Measurements from ENCODE around the gene KLHL3. TPM values are rescaled to one million over a fixed set of nuclear protein-coding genes. Genes with fewer than 3 reads are reported as not detected.

KLHL3 gene
- total and polyA plus RNA-seq, 4 donors = 0.91 to 8.8 (median 3.7) TPM

DNA sequence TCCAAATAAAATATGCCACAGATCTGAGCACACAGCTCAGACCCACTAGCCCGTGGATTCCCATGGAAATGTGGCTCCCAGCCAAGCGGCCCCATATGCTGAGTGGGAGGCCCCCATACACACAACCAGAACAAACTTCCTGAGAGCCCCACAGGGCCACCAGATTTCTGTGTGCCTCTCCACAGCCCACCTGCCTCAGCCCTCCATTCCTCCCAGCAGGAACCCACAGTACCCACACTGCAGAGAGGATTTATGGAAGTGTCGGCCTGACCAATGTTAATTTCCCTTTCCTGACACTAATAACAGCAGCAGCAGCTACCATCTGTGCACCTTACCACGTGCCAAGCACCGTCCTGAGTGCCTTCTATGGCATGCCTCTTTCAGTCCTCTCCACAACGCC lies 137.5 kb downstream of the KLHL3 start:
- no peak overlapping the region for H3K4me3 ChIP-seq (ENCODE audit: low read depth in 1 of 3, low read length in 3 of 3)
- TF ChIP-seq NR2F2 (IDR thresholded peaks at IDR 0.05) (no peak), FOXA2 (IDR thresholded peaks at IDR 0.05) (no peak), YY1 (IDR thresholded peaks at IDR 0.05) (no peak), FOXA1 (IDR thresholded peaks at IDR 0.05) (no peak), TAF1 (conservative IDR thresholded peaks at IDR 0.05) (no peak), HNF4A (conservative IDR thresholded peaks at IDR 0.05) (no peak), HNF4G (IDR thresholded peaks at IDR 0.05) (no peak), RAD21 (IDR thresholded peaks at IDR 0.05) (no peak)
- TF ChIP-seq, protein P1, sequence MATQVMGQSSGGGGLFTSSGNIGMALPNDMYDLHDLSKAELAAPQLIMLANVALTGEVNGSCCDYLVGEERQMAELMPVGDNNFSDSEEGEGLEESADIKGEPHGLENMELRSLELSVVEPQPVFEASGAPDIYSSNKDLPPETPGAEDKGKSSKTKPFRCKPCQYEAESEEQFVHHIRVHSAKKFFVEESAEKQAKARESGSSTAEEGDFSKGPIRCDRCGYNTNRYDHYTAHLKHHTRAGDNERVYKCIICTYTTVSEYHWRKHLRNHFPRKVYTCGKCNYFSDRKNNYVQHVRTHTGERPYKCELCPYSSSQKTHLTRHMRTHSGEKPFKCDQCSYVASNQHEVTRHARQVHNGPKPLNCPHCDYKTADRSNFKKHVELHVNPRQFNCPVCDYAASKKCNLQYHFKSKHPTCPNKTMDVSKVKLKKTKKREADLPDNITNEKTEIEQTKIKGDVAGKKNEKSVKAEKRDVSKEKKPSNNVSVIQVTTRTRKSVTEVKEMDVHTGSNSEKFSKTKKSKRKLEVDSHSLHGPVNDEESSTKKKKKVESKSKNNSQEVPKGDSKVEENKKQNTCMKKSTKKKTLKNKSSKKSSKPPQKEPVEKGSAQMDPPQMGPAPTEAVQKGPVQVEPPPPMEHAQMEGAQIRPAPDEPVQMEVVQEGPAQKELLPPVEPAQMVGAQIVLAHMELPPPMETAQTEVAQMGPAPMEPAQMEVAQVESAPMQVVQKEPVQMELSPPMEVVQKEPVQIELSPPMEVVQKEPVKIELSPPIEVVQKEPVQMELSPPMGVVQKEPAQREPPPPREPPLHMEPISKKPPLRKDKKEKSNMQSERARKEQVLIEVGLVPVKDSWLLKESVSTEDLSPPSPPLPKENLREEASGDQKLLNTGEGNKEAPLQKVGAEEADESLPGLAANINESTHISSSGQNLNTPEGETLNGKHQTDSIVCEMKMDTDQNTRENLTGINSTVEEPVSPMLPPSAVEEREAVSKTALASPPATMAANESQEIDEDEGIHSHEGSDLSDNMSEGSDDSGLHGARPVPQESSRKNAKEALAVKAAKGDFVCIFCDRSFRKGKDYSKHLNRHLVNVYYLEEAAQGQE (IDR thresholded peaks at IDR 0.05) = no peak
- peaks cover 0 to 5% (median 0%) of the 10 kb centered on the region in 4 donors for H3K27me3 ChIP-seq (ENCODE audit: control insufficient read depth in 4 of 4, insufficient read depth in 4 of 4, low read length in 3 of 4)
- H3K27ac ChIP-seq (ENCODE audit: low read depth in 1 of 2, low read length in 2 of 2) = no peak overlapping the region
- H3K9me3 ChIP-seq (ENCODE audit: control insufficient read depth in 4 of 4, low read length in 3 of 4) = no peaks in the 10 kb centered on the region
- DNase-seq (ENCODE audit: low spot score) = peak; percentile 6
- no peak overlapping the region for H3K9ac ChIP-seq (ENCODE audit: low read depth in 1 of 2, low read length in 2 of 2)
- no peaks in the 10 kb centered on the region for H3K36me3 ChIP-seq (ENCODE audit: control insufficient read depth in 4 of 4, insufficient read depth in 3 of 4, low read depth in 1 of 4, low read length in 3 of 4)
- 59% methylated on average over 6 of the region's 6 CpGs for WGBS
- H3K4me1 ChIP-seq (ENCODE audit: control insufficient read depth in 4 of 4, insufficient read depth in 4 of 4, low read length in 3 of 4) = no peaks in the 10 kb centered on the region

DNA sequence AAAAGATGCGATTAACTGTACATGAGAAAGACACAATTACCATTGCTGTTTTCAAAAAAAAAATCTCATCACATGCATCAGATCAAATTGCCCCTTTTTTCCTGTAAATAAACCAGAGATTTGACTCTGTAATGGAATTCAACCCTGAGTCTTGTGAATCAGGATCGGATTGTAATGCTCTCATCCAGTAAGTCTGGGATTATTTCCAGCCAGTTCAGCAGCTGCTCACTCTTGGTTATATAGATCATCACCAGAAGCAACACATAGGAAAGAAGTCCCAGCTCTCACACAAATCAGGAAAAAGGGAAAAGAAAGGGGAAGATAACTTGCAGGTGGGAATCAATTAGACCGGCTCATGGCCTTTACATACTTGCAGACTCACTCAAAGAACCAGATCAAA lies 138.9 kb downstream of the KLHL3 start:
- Histone ChIP-seq H3K27ac (ENCODE audit: low read depth in 1 of 2, low read length in 2 of 2) (no peak overlapping the region), H3K36me3 (ENCODE audit: control insufficient read depth in 4 of 4, insufficient read depth in 3 of 4, low read depth in 1 of 4, low read length in 3 of 4) (no peaks in the 10 kb centered on the region), H3K4me3 (ENCODE audit: low read depth in 1 of 3, low read length in 3 of 3) (no peak overlapping the region), H3K9me3 (ENCODE audit: control insufficient read depth in 4 of 4, low read length in 3 of 4) (no peaks in the 10 kb centered on the region), H3K4me1 (ENCODE audit: control insufficient read depth in 4 of 4, insufficient read depth in 4 of 4, low read length in 3 of 4) (no peaks in the 10 kb centered on the region), H3K27me3 (ENCODE audit: control insufficient read depth in 4 of 4, insufficient read depth in 4 of 4, low read length in 3 of 4) (peaks cover 0 to 5% (median 0%) of the 10 kb centered on the region in 4 donors), H3K9ac (ENCODE audit: low read depth in 1 of 2, low read length in 2 of 2) (no peak overlapping the region)
- WGBS = 84% methylated on average over 3 of the region's 3 CpGs
- DNase-seq (ENCODE audit: low spot score) = no peak
- TF ChIP-seq NR2F2 (IDR thresholded peaks at IDR 0.05) (no peak), SP1 (IDR thresholded peaks at IDR 0.05) (no peak)

DNA sequence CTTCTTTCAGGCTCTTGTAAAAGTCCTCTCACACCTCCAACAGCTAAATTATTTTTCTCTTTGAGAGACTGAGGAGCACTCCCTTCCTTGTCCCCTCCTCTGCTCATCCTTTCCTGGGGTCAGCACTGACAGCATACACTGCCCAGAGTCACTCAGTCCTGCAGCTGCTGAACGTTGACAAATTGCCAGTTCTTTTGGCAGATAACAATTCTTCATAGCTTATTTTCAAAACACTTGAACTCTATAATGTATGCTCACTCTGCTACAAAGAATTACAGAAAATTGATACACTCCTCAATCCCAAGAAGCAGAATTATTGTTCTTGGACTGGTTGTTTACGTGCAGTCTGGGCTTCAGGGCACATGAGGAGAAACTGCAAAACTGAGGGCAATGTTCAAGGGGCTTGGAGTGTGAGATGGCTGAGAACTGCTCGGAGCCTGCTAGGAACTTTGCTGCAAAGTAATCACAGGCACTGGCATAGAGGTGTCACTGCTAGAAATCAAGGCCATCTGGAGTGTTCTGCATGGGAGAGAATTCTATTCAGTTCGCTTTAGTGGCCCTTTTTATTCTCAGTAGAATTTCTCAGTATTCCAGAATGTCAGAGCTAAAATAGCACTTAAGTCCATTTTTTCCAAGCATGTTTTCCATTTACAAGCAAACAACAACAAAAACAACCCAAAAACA lies 140.4 kb downstream of the KLHL3 start:
- peaks cover 0 to 5% (median 0%) of the 10 kb centered on the region in 4 donors for H3K27me3 ChIP-seq (ENCODE audit: control insufficient read depth in 4 of 4, insufficient read depth in 4 of 4, low read length in 3 of 4)
- no peak overlapping the region for H3K27ac ChIP-seq (ENCODE audit: low read depth in 1 of 2, low read length in 2 of 2)
- H3K4me1 ChIP-seq (ENCODE audit: control insufficient read depth in 4 of 4, insufficient read depth in 4 of 4, low read length in 3 of 4) = no peaks in the 10 kb centered on the region
- no peaks in the 10 kb centered on the region for H3K36me3 ChIP-seq (ENCODE audit: control insufficient read depth in 4 of 4, insufficient read depth in 3 of 4, low read depth in 1 of 4, low read length in 3 of 4)
- 63% methylated on average over 4 of the region's 4 CpGs for WGBS
- peak; percentile 16 for DNase-seq (ENCODE audit: low spot score)
- TF ChIP-seq RXRA (IDR thresholded peaks at IDR 0.05) (no peak), HNF4A (conservative IDR thresholded peaks at IDR 0.05) (no peak)
- no peak overlapping the region for H3K9ac ChIP-seq (ENCODE audit: low read depth in 1 of 2, low read length in 2 of 2)
- no peak overlapping the region for H3K4me3 ChIP-seq (ENCODE audit: low read depth in 1 of 3, low read length in 3 of 3)
- H3K9me3 ChIP-seq (ENCODE audit: control insufficient read depth in 4 of 4, low read length in 3 of 4) = no peaks in the 10 kb centered on the region

DNA sequence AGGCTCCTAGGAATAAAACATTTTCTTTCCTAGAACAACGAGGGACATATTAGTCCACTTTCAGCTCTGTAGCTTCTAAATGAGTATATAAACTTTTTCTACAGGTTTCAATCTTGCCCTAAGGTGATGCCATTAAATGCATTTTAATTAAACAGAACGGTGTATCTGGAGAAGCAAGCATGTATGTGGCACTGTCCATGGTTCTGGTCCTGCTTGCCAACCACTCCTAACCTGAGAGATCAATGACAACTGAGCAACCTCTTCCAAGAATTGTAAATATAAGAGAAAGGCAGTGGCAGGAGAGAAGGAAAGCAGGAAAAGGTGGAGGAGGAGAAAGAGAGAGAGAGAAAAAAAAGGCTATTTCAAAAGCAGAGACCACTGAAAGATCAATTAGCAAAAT lies 141.2 kb downstream of the KLHL3 start:
- DNase-seq (ENCODE audit: low spot score) = no peak
- TF ChIP-seq, protein P1 (IDR thresholded peaks at IDR 0.05) = peak; percentile 93
- no peak for TF ChIP-seq EGR1 (IDR thresholded peaks at IDR 0.05; ENCODE audit: low read depth in 2 of 2)
- Histone ChIP-seq H3K27ac (ENCODE audit: low read depth in 1 of 2, low read length in 2 of 2) (no peak overlapping the region), H3K27me3 (ENCODE audit: control insufficient read depth in 4 of 4, insufficient read depth in 4 of 4, low read length in 3 of 4) (peaks cover 0 to 5% (median 0%) of the 10 kb centered on the region in 4 donors), H3K4me1 (ENCODE audit: control insufficient read depth in 4 of 4, insufficient read depth in 4 of 4, low read length in 3 of 4) (no peaks in the 10 kb centered on the region), H3K9me3 (ENCODE audit: control insufficient read depth in 4 of 4, low read length in 3 of 4) (no peaks in the 10 kb centered on the region), H3K9ac (ENCODE audit: low read depth in 1 of 2, low read length in 2 of 2) (no peak overlapping the region), H3K4me3 (ENCODE audit: low read depth in 1 of 3, low read length in 3 of 3) (no peak overlapping the region), H3K36me3 (ENCODE audit: control insufficient read depth in 4 of 4, insufficient read depth in 3 of 4, low read depth in 1 of 4, low read length in 3 of 4) (no peaks in the 10 kb centered on the region)
- 35% methylated on average over 2 of the region's 2 CpGs for WGBS

Data from liver (tissue), 9 donors.